K562 (cell line): Measurements from ENCODE around the gene ZMIZ1. TPM values are rescaled to one million over a fixed set of nuclear protein-coding genes. Genes with fewer than 3 reads are reported as not detected.
A peak's percentile ranks its signal among the peaks of the same experiment; 100 is the strongest.

ENCODE experiments used
- ARID1B ChIP-seq: fragments of 450-650 bp; IDR thresholded peaks from 2 replicates; pipeline ENCODE4 v1.6.1; 2016; ENCODE audit warnings: antibody characterized with exemption, mild to moderate bottlenecking, inconsistent platforms
- BRCA1 ChIP-seq, 2 experiments: fragments of 450-650 bp in 1 of 2; sonication (generic) in 1 of 2; formaldehyde crosslinking in 1 of 2; IDR thresholded peaks; 2 replicates each; pipeline versions ENCODE4 v1.5.0 to v1.6.1; 2017 to 2020; ENCODE audit warnings: mild to moderate bottlenecking in 1 of 2, missing genetic modification reagents in 1 of 2
- BRF1 ChIP-seq: IDR thresholded peaks from 3 replicates; pipeline ENCODE4 v1.6.1; 2011; ENCODE audit warnings: borderline replicate concordance, mild to moderate bottlenecking; ENCODE audit not compliant: insufficient read length; ENCODE audit errors: extremely low read depth
- GTF2E2 ChIP-seq: fragments of 200-800 bp; sonication (Bioruptor generic); IDR thresholded peaks from 2 replicates; pipeline ENCODE4 v1.6.1; 2016; ENCODE audit warnings: missing genetic modification characterization, missing compliant biosample characterization
- IRF2 ChIP-seq: sonication (generic); formaldehyde crosslinking; IDR thresholded peaks from 2 replicates; pipeline ENCODE4 v1.8.1; 2022; ENCODE audit warnings: mild to moderate bottlenecking, missing genetic modification reagents
- KAT2B ChIP-seq: IDR thresholded peaks from one replicate; pipeline ENCODE4 v1.6.1; 2012; ENCODE audit warnings: low read depth, mild to moderate bottlenecking, control low read depth, inconsistent platforms, low read length, moderate library complexity
- KHSRP ChIP-seq: fragments of 450-650 bp; IDR thresholded peaks from 2 replicates; pipeline ENCODE4 v1.6.1; 2017
- SRSF7 ChIP-seq: fragments of 200-400 bp; formaldehyde crosslinking; optimal IDR thresholded peaks from 2 replicates; pipeline ENCODE3; 2017; ENCODE audit warnings: mild to moderate bottlenecking, low read depth, low read length
- TAF7 ChIP-seq: fragments of 450-650 bp; IDR thresholded peaks from 2 replicates; pipeline ENCODE4 v1.6.1; 2016; ENCODE audit warnings: missing genetic modification characterization, missing compliant biosample characterization
- TCF7 ChIP-seq: sonication (generic); IDR thresholded peaks from 2 replicates; pipeline ENCODE4 v1.6.1; 2016; ENCODE audit warnings: antibody characterized with exemption, borderline replicate concordance
- ZBTB34 ChIP-seq: fragments of 250-450 bp; sonication (Bioruptor Pico); IDR thresholded peaks from 2 replicates; pipeline ENCODE4 v1.8.0; 2021; ENCODE audit warnings: mild to moderate bottlenecking, moderate library complexity
- ZFP91 ChIP-seq: sonication (generic); formaldehyde crosslinking; IDR thresholded peaks from 2 replicates; pipeline ENCODE4 v1.8.0; 2022; ENCODE audit warnings: mild to moderate bottlenecking, missing genetic modification reagents
- ZHX1 ChIP-seq: fragments of 150-350 bp; conservative IDR thresholded peaks from 2 replicates; pipeline ENCODE4 v1.6.1; 2014; ENCODE audit warnings: low read length
- ZNF311 ChIP-seq: fragments of 250-450 bp; sonication (Bioruptor Pico); IDR thresholded peaks from 2 replicates; pipeline ENCODE4 v1.4.0; 2020; ENCODE audit warnings: mild to moderate bottlenecking, moderate library complexity
- ZNF436 ChIP-seq: fragments of 250-450, 450-650 bp; sonication (Bioruptor Pico); formaldehyde crosslinking; IDR thresholded peaks from 2 replicates; pipeline ENCODE4 v1.7.0; 2020; ENCODE audit warnings: mild to moderate bottlenecking
- ZNF445 ChIP-seq: fragments of 250-450 bp; sonication (Bioruptor Pico); IDR thresholded peaks from 2 replicates; pipeline ENCODE4 v1.4.0; 2020; ENCODE audit warnings: low read depth, mild to moderate bottlenecking, moderate library complexity
- ZNF561 ChIP-seq: fragments of 450-650 bp; formaldehyde crosslinking; conservative IDR thresholded peaks from 2 replicates; pipeline ENCODE4 v1.4.0; 2020; ENCODE audit warnings: mild to moderate bottlenecking, moderate library complexity
- ZNF76 ChIP-seq: fragments of 250-450 bp; sonication (Bioruptor Pico); IDR thresholded peaks from 2 replicates; pipeline ENCODE4 v1.4.0; 2020; ENCODE audit warnings: mild to moderate bottlenecking, moderate library complexity, borderline replicate concordance
- polyA plus RNA-seq, 8 experiments: library from polyadenylated mRNA; depleted of rRNA in 4 of 8; stranded (reverse) in 5 of 8; unstranded in 3 of 8; fragments of >200 nt; fragmentation: Nextera tagmentation in 2 of 8; fragmentation: Illumina TruSeq in 1 of 8; extraction: Ambion mirVana in 2 of 8; extraction: Trizol in 1 of 8; gene quantifications; 2 replicates each; pipeline versions ENCODE4 v1.2.1 to v1.2.3, GENCODE V29; 2011 to 2014; ENCODE audit warnings: inconsistent platforms in 1 of 8, missing spikeins in 1 of 8
- total RNA-seq, 7 experiments: library from RNA; depleted of rRNA in 6 of 7; stranded (reverse); fragments of >200 nt in 6 of 7; fragmentation: Illumina TruSeq in 2 of 7; extraction: Trizol in 2 of 7; gene quantifications; 2 replicates each; pipeline versions ENCODE4 v1.2.1 to v1.2.3, GENCODE V29; 2011 to 2021; ENCODE audit warnings: low replicate concordance in 1 of 7
- TF ChIP-seq, protein P1 (sequence below): sonication (generic); formaldehyde crosslinking; IDR thresholded peaks from 2 replicates; pipeline ENCODE4 v1.8.0; 2022; ENCODE audit warnings: mild to moderate bottlenecking, missing genetic modification reagents

ZMIZ1 gene
- total and polyA plus RNA-seq, 9 of the 15 experiments (the other 6 are each of a cell fraction or from before 2014, with no cell fraction given): 1.0 to 37.3 (median 4.3) TPM

- TF ChIP-seq ZFP91 (no peak), ZNF311 (CRISPR knock-in tag) (no peak), BRCA1 (IDR thresholded peaks at IDR 0.05) (no peak), BRCA1 (CRISPR knock-in tag; IDR thresholded peaks at IDR 0.05) (no peak), ZBTB34 (no peak), ARID1B (peak; percentile 74), ZNF445 (CRISPR knock-in tag) (no peak), IRF2 (CRISPR knock-in tag) (no peak), GTF2E2 (tag) (no peak), ZNF76 (CRISPR knock-in tag) (no peak), KAT2B (no peak), ZNF436 (CRISPR knock-in tag) (no peak), TAF7 (tag) (no peak), TCF7 (no peak), BRF1 (no peak), KHSRP (no peak), ZNF561 (CRISPR knock-in tag) (no peak), SRSF7 (no peak), ZHX1 (no peak)
- TF ChIP-seq, protein P1, sequence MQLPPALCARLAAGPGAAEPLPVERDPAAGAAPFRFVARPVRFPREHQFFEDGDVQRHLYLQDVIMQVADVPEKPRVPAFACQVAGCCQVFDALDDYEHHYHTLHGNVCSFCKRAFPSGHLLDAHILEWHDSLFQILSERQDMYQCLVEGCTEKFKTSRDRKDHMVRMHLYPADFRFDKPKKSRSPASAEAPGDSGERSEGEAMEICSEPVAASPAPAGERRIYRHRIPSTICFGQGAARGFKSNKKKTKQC: no peak
Measured at GRCh38 chr10:79148452-79149344, 79.9 kb downstream of the ZMIZ1 start (continued).
